Measurements from ENCODE around the gene FOXP4. TPM values are rescaled to one million over a fixed set of nuclear protein-coding genes. Genes with fewer than 3 reads are reported as not detected.

The FOXP4 gene
- polyA plus RNA-seq, 1 donor: 129 TPM

- no peak for DNase-seq
- no CpG with 5 or more reads among the region's 21 CpGs for WGBS (ENCODE audit: insufficient coverage, low lambda C conversion rate)
- Histone ChIP-seq H3K9me3 (ENCODE audit: control insufficient read depth, low read depth, low read length) (no peaks in the 10 kb centered on the region), H3K36me3 (ENCODE audit: control insufficient read depth, insufficient read depth, low read length) (peaks cover 68% of the 10 kb centered on the region), H3K27ac (ENCODE audit: low read length) (no peak overlapping the region), H3K27me3 (ENCODE audit: control insufficient read depth, insufficient read depth, low read length) (no peaks in the 10 kb centered on the region), H3K4me3 (ENCODE audit: low read length) (no peak overlapping the region), H3K4me1 (ENCODE audit: control insufficient read depth, insufficient read depth, low read length) (peaks cover 10% of the 10 kb centered on the region)
Measured at GRCh38 chr6:41599015-41599851, 53.1 kb downstream of the FOXP4 start.

- Histone ChIP-seq H3K4me1 (ENCODE audit: control insufficient read depth, insufficient read depth, low read length) (peaks cover 10% of the 10 kb centered on the region), H3K27ac (ENCODE audit: low read length) (no peak overlapping the region), H3K36me3 (ENCODE audit: control insufficient read depth, insufficient read depth, low read length) (peaks cover 61% of the 10 kb centered on the region), H3K4me3 (ENCODE audit: low read length) (no peak overlapping the region), H3K27me3 (ENCODE audit: control insufficient read depth, insufficient read depth, low read length) (no peaks in the 10 kb centered on the region), H3K9me3 (ENCODE audit: control insufficient read depth, low read depth, low read length) (no peaks in the 10 kb centered on the region)
- no peak for DNase-seq
- WGBS (ENCODE audit: insufficient coverage, low lambda C conversion rate): no CpG with 5 or more reads among the region's 14 CpGs
Measured at GRCh38 chr6:41599852-41600445, 53.8 kb downstream of the FOXP4 start.

GRCh38 chr6:41600499-41601247 is 54.5 kb downstream of the FOXP4 start:
- no peak for DNase-seq

GRCh38 chr6:41601248-41601549 is 55.0 kb downstream of the FOXP4 start:
- WGBS (ENCODE audit: insufficient coverage, low lambda C conversion rate): no CpG with 5 or more reads among the region's 6 CpGs
- H3K9me3 ChIP-seq (ENCODE audit: control insufficient read depth, low read depth, low read length): no peaks in the 10 kb centered on the region
- no peak overlapping the region for H3K27ac ChIP-seq (ENCODE audit: low read length)
- peaks cover 10% of the 10 kb centered on the region for H3K4me1 ChIP-seq (ENCODE audit: control insufficient read depth, insufficient read depth, low read length)
- H3K36me3 ChIP-seq (ENCODE audit: control insufficient read depth, insufficient read depth, low read length): peaks cover 48% of the 10 kb centered on the region
- no peak for DNase-seq
- H3K27me3 ChIP-seq (ENCODE audit: control insufficient read depth, insufficient read depth, low read length): no peaks in the 10 kb centered on the region
- no peak overlapping the region for H3K4me3 ChIP-seq (ENCODE audit: low read length)

More at GRCh38 chr6:41600499-41601247, 54.5 kb downstream of the FOXP4 start:
- H3K27ac ChIP-seq (ENCODE audit: low read length): no peak overlapping the region
- H3K9me3 ChIP-seq (ENCODE audit: control insufficient read depth, low read depth, low read length): no peaks in the 10 kb centered on the region
- H3K4me3 ChIP-seq (ENCODE audit: low read length): no peak overlapping the region
- H3K27me3 ChIP-seq (ENCODE audit: control insufficient read depth, insufficient read depth, low read length): no peaks in the 10 kb centered on the region
- peaks cover 10% of the 10 kb centered on the region for H3K4me1 ChIP-seq (ENCODE audit: control insufficient read depth, insufficient read depth, low read length)
- peaks cover 54% of the 10 kb centered on the region for H3K36me3 ChIP-seq (ENCODE audit: control insufficient read depth, insufficient read depth, low read length)
- no CpG with 5 or more reads among the region's 22 CpGs for WGBS (ENCODE audit: insufficient coverage, low lambda C conversion rate)

DNA sequence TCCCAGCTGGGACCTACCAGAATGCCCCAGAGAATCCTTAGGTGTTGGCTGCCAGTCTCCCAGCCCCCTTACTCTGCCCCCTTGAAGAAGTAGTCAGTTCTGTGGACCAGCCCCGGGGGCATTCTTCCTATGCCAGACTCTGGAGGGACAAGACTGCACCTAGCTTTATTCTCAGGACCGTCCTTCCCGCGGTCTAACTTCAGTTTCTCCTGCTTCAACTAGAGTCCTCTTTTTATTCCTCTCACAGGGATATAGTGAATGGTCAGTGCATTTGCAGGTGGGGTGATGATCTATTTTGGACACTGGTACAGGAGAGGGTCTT is 56.2 kb downstream of the FOXP4 start:
- no peak for DNase-seq
- Histone ChIP-seq H3K4me3 (ENCODE audit: low read length) (no peak overlapping the region), H3K27me3 (ENCODE audit: control insufficient read depth, insufficient read depth, low read length) (no peaks in the 10 kb centered on the region), H3K9me3 (ENCODE audit: control insufficient read depth, low read depth, low read length) (no peaks in the 10 kb centered on the region), H3K36me3 (ENCODE audit: control insufficient read depth, insufficient read depth, low read length) (peaks cover 36% of the 10 kb centered on the region), H3K27ac (ENCODE audit: low read length) (peak overlapping the region; percentile 16), H3K4me1 (ENCODE audit: control insufficient read depth, insufficient read depth, low read length) (peaks cover 10% of the 10 kb centered on the region)
- no CpG with 5 or more reads among the region's 4 CpGs for WGBS (ENCODE audit: insufficient coverage, low lambda C conversion rate)

GRCh38 chr6:41602864-41603608 is 56.9 kb downstream of the FOXP4 start:
- H3K36me3 ChIP-seq (ENCODE audit: control insufficient read depth, insufficient read depth, low read length): peaks cover 32% of the 10 kb centered on the region
- H3K4me3 ChIP-seq (ENCODE audit: low read length): no peak overlapping the region
- H3K27ac ChIP-seq (ENCODE audit: low read length): peak overlapping the region; percentile 16
- no peaks in the 10 kb centered on the region for H3K9me3 ChIP-seq (ENCODE audit: control insufficient read depth, low read depth, low read length)
- DNase-seq: peak; percentile 78 to 81
- H3K4me1 ChIP-seq (ENCODE audit: control insufficient read depth, insufficient read depth, low read length): peaks cover 10% of the 10 kb centered on the region
- no CpG with 5 or more reads among the region's 20 CpGs for WGBS (ENCODE audit: insufficient coverage, low lambda C conversion rate)
- H3K27me3 ChIP-seq (ENCODE audit: control insufficient read depth, insufficient read depth, low read length): no peaks in the 10 kb centered on the region

DNA sequence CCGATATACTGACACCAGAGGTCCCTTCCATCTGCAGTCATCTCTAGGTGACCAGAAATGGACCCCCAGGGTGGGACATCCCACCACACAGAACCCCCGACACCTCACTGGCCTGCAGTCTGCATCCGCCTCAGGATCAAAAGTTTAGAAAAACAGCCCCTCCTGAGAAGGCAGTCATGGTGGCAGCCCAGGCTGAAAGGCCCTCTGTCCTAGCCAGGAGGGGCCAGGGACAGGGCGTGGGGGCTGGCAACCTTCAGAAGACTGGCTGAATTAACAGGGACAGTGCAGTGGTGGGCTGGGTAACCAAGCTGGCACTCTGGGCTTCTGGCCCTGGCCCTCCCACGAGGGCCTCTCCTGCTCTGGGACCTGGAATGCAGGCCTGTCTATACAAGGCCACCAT is 57.8 kb downstream of the FOXP4 start:
- WGBS (ENCODE audit: insufficient coverage, low lambda C conversion rate): no CpG with 5 or more reads among the region's 5 CpGs
- Histone ChIP-seq H3K4me1 (ENCODE audit: control insufficient read depth, insufficient read depth, low read length) (peaks cover 10% of the 10 kb centered on the region), H3K9me3 (ENCODE audit: control insufficient read depth, low read depth, low read length) (no peaks in the 10 kb centered on the region), H3K27me3 (ENCODE audit: control insufficient read depth, insufficient read depth, low read length) (no peaks in the 10 kb centered on the region), H3K4me3 (ENCODE audit: low read length) (no peak overlapping the region), H3K36me3 (ENCODE audit: control insufficient read depth, insufficient read depth, low read length) (peaks cover 22% of the 10 kb centered on the region), H3K27ac (ENCODE audit: low read length) (no peak overlapping the region)
- no peak for DNase-seq

DNA sequence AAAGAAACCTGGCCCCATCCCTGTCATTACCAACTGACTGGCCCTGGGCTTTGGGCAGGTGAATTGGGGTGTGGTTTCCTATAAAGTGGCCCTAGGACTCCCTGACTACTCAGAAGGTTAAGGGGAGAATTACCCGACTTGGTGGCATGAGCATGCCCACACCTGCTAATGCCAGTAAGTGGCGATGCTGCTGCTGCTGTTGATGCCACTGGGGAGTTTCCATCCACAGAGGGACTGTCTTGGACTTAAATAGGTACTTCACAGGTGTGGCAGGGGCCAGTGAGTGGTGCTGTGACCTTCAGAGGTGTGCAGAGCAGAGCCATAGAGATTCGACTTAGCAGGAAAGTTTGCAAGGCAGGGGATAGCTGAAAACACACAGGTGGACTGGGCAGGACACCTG is 59.5 kb downstream of the FOXP4 start:
- Histone ChIP-seq H3K9me3 (ENCODE audit: control insufficient read depth, low read depth, low read length) (no peaks in the 10 kb centered on the region), H3K27ac (ENCODE audit: low read length) (no peak overlapping the region), H3K4me3 (ENCODE audit: low read length) (no peak overlapping the region), H3K36me3 (ENCODE audit: control insufficient read depth, insufficient read depth, low read length) (peaks cover 6% of the 10 kb centered on the region), H3K4me1 (ENCODE audit: control insufficient read depth, insufficient read depth, low read length) (peaks cover 10% of the 10 kb centered on the region), H3K27me3 (ENCODE audit: control insufficient read depth, insufficient read depth, low read length) (no peaks in the 10 kb centered on the region)
- WGBS (ENCODE audit: insufficient coverage, low lambda C conversion rate): no CpG with 5 or more reads among the region's 3 CpGs
- no peak for DNase-seq

GRCh38 chr6:41607036-41607435 is 60.9 kb downstream of the FOXP4 start:
- Histone ChIP-seq H3K4me3 (ENCODE audit: low read length) (no peak overlapping the region), H3K36me3 (ENCODE audit: control insufficient read depth, insufficient read depth, low read length) (no peaks in the 10 kb centered on the region), H3K4me1 (ENCODE audit: control insufficient read depth, insufficient read depth, low read length) (peaks cover 10% of the 10 kb centered on the region), H3K27ac (ENCODE audit: low read length) (no peak overlapping the region), H3K27me3 (ENCODE audit: control insufficient read depth, insufficient read depth, low read length) (no peaks in the 10 kb centered on the region), H3K9me3 (ENCODE audit: control insufficient read depth, low read depth, low read length) (no peaks in the 10 kb centered on the region)
- WGBS (ENCODE audit: insufficient coverage, low lambda C conversion rate): 75% methylated on average over 1 of the region's 5 CpGs
- no peak for DNase-seq

GRCh38 chr6:41607736-41608135 is 61.6 kb downstream of the FOXP4 start:
- DNase-seq: no peak
- Histone ChIP-seq H3K4me3 (ENCODE audit: low read length) (no peak overlapping the region), H3K36me3 (ENCODE audit: control insufficient read depth, insufficient read depth, low read length) (no peaks in the 10 kb centered on the region), H3K4me1 (ENCODE audit: control insufficient read depth, insufficient read depth, low read length) (peaks cover 5% of the 10 kb centered on the region), H3K27me3 (ENCODE audit: control insufficient read depth, insufficient read depth, low read length) (no peaks in the 10 kb centered on the region), H3K27ac (ENCODE audit: low read length) (no peak overlapping the region), H3K9me3 (ENCODE audit: control insufficient read depth, low read depth, low read length) (peaks cover 2% of the 10 kb centered on the region)
- no CpG with 5 or more reads among the region's 9 CpGs for WGBS (ENCODE audit: insufficient coverage, low lambda C conversion rate)

Measured in large intestine (tissue), 3 donors.